Measurements from ENCODE around the gene CRX. TPM values are rescaled to one million over a fixed set of nuclear protein-coding genes. Genes with fewer than 3 reads are reported as not detected.
A peak's percentile ranks its signal among the peaks of the same experiment; 100 is the strongest.

Gene CRX

DNA sequence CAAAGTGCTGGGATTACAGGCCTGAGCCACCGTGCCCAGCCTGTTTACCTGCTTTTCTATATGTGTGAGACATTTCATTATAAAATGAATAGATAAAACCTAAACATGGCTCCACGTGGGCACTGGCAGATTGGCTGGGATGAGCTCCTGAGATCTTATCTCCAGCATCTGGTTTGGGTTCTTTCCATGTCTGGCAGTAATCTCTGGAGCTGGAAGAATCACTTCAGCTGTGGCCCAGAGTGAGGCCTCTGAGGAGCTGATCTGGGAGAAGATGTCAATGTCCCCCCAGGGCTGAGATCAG is 69.8 kb downstream of the CRX start:
- no peak for DNase-seq (ENCODE audit: low spot score)
- Histone ChIP-seq H2BK120ac (ENCODE audit: low read depth, low read length) (no peak overlapping the region), H3K36me3 (replicated peaks in 1 of 2; ENCODE audit: control insufficient read depth in 2 of 2, insufficient read depth in 2 of 2, low read length in 2 of 2) (no peaks in the 10 kb centered on the region), H2BK15ac (ENCODE audit: low read length) (no peak overlapping the region), H2BK12ac (ENCODE audit: low read length) (no peak overlapping the region), H3K14ac (ENCODE audit: low read length) (no peak overlapping the region), H2AFZ (ENCODE audit: low read length) (no peak overlapping the region), H3K23ac (ENCODE audit: low read depth, low read length, poor library complexity) (no peak overlapping the region), H2BK5ac (ENCODE audit: low read length) (no peak overlapping the region), H3K4me3 (ENCODE audit: low read length in 2 of 2) (no peak overlapping the region), H3K9me3 (replicated peaks in 1 of 2; ENCODE audit: control insufficient read depth in 2 of 2, insufficient read depth in 1 of 2, low read depth in 1 of 2, low read length in 2 of 2) (peaks cover 0 to 2% of the 10 kb centered on the region in 2 donors), H3K18ac (ENCODE audit: low read length) (no peak overlapping the region), H3K79me1 (ENCODE audit: low read depth, low read length) (no peaks in the 10 kb centered on the region), H3K27ac (replicated peaks; ENCODE audit: low read length) (peak overlapping the region; percentile 69), H4K8ac (ENCODE audit: low read depth, low read length) (no peak overlapping the region), H4K91ac (ENCODE audit: low read depth, low read length, poor library complexity) (no peak overlapping the region), H3K4me1 (ENCODE audit: control insufficient read depth in 2 of 2, insufficient read depth in 1 of 2, low read depth in 1 of 2, low read length in 2 of 2) (no peaks in the 10 kb centered on the region), H3K9ac (ENCODE audit: low read depth, low read length, poor library complexity) (no peak overlapping the region), H3K4ac (ENCODE audit: low read length) (no peak overlapping the region), H3K4me2 (ENCODE audit: insufficient read depth, low read length, poor library complexity, severe bottlenecking) (no peak overlapping the region), H3K27me3 (ENCODE audit: control insufficient read depth in 3 of 3, insufficient read depth in 3 of 3, low read depth in 1 of 3, low read length in 3 of 3) (no peaks in the 10 kb centered on the region), H2AK5ac (ENCODE audit: low read depth, low read length) (no peak overlapping the region)
- WGBS, 2 donors (ENCODE audit: extremely low coverage in 2 of 2, insufficient read length in 2 of 2, insufficient replicate concordance in 1 of 2): no CpG with 5 or more reads among the region's 2 CpGs

DNA sequence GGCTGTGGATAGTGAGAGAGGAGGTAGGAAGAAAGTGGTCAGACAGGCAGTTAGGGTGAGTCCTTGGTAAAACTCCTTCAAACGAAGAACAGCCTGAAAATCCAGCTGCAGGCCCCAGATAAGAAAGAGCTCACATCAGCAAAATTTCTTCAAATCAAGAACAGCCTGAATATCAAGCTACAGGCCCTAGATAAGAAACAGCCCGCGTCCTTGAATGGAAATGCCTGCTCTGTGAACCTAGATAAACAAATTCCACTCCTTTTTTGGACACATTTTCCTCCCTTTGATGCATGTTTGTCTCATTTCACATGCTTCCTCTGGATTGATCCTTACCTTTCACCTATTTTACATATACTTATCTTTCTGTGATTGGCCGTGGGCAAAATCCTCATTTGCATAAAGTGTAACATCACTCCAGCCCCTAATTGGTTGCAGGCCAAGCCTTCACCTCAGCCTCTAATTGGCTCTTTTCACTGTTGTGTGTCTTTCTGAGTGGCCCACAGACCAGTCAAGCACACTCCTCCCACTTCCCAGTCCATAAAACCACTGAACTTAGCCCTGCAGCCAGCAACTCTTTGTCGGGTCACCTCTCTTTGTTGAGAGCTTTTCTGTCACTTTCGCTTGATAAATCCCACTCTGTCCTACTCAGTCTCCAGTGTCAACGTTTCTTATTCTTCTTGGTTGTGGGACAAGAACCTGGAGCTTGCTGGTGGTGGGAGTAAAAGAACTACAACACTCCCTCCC is 70.4 kb downstream of the CRX start:
- Histone ChIP-seq H4K91ac (ENCODE audit: low read depth, low read length, poor library complexity) (no peak overlapping the region), H2BK120ac (ENCODE audit: low read depth, low read length) (no peak overlapping the region), H3K27ac (replicated peaks; ENCODE audit: low read length) (peak overlapping the region; percentile 69), H3K4ac (ENCODE audit: low read length) (no peak overlapping the region), H4K8ac (ENCODE audit: low read depth, low read length) (no peak overlapping the region), H3K18ac (ENCODE audit: low read length) (no peak overlapping the region), H3K14ac (ENCODE audit: low read length) (no peak overlapping the region), H3K9me3 (replicated peaks in 1 of 2; ENCODE audit: control insufficient read depth in 2 of 2, insufficient read depth in 1 of 2, low read depth in 1 of 2, low read length in 2 of 2) (peaks cover 0 to 2% of the 10 kb centered on the region in 2 donors), H2BK12ac (ENCODE audit: low read length) (no peak overlapping the region), H3K27me3 (ENCODE audit: control insufficient read depth in 3 of 3, insufficient read depth in 3 of 3, low read depth in 1 of 3, low read length in 3 of 3) (no peaks in the 10 kb centered on the region), H2AFZ (ENCODE audit: low read length) (no peak overlapping the region), H3K23ac (ENCODE audit: low read depth, low read length, poor library complexity) (no peak overlapping the region), H2BK15ac (ENCODE audit: low read length) (no peak overlapping the region), H3K4me2 (ENCODE audit: insufficient read depth, low read length, poor library complexity, severe bottlenecking) (no peak overlapping the region), H3K4me3 (ENCODE audit: low read length in 2 of 2) (no peak overlapping the region), H3K4me1 (ENCODE audit: control insufficient read depth in 2 of 2, insufficient read depth in 1 of 2, low read depth in 1 of 2, low read length in 2 of 2) (no peaks in the 10 kb centered on the region), H2BK5ac (ENCODE audit: low read length) (no peak overlapping the region), H2AK5ac (ENCODE audit: low read depth, low read length) (no peak overlapping the region), H3K36me3 (replicated peaks in 1 of 2; ENCODE audit: control insufficient read depth in 2 of 2, insufficient read depth in 2 of 2, low read length in 2 of 2) (no peaks in the 10 kb centered on the region), H3K79me1 (ENCODE audit: low read depth, low read length) (no peaks in the 10 kb centered on the region), H3K9ac (ENCODE audit: low read depth, low read length, poor library complexity) (no peak overlapping the region)
- no CpG with 5 or more reads among the region's 7 CpGs for WGBS, 2 donors (ENCODE audit: extremely low coverage in 2 of 2, insufficient read length in 2 of 2, insufficient replicate concordance in 1 of 2)
- peak; percentile 18 for DNase-seq (ENCODE audit: low spot score)

Small RNAs within 50 kb of the gene (small RNA-seq; reads per million reads assigned to genes)
- not detected for gene AC008745.1 (ENCODE audit: insufficient read depth)

Measured in neuronal stem cell (in vitro differentiated cells).